Body of pancreas (tissue), 4 donors: ENCODE data around the gene SHH. TPM values are rescaled to one million over a fixed set of nuclear protein-coding genes. Genes with fewer than 3 reads are reported as not detected.

Experiments used
- ATAC-seq: fragments of 150-250 bp; one replicate; pipeline ENCODE4 v1.9.1; 2016
- DNase-seq, 4 donors: peaks; one replicate each; pipeline ENCODE4 v3.0.0-alpha.2; 2019
- H3K27ac ChIP-seq, 4 donors: fragments of 200-600 bp; sonication (generic); 1 replicate in 3 of 4; 2 replicates in 1 of 4; pipeline versions ENCODE4 v1.5.1 to v1.6.1; 2016 to 2019; ENCODE audit warnings: mild to moderate bottlenecking in 1 of 4, mixed read lengths in 1 of 4, moderate library complexity in 1 of 4
- H3K27me3 ChIP-seq, 2 donors: fragments of 200-600 bp; sonication (generic); one replicate each; pipeline ENCODE4 v1.6.0; 2016; ENCODE audit warnings: mild to moderate bottlenecking in 1 of 2
- H3K36me3 ChIP-seq, 2 donors: fragments of 200-600 bp; sonication (generic); replicated peaks in 1 of 2; 2 replicates each; pipeline ENCODE4 v1.5.1; 2016; ENCODE audit warnings: low read depth in 2 of 2; ENCODE audit not compliant: insufficient read depth in 1 of 2
- H3K4me1 ChIP-seq: fragments of 200-600 bp; sonication (generic); one replicate; pipeline ENCODE4 v1.6.0; 2016
- H3K4me3 ChIP-seq, 2 donors: fragments of 200-600 bp; sonication (generic); 1 replicate in 1 of 2; 2 replicates in 1 of 2; pipeline ENCODE4 v1.5.1; 2016 to 2019
- H3K9me3 ChIP-seq, 3 donors: fragments of 200-600 bp; sonication (generic); 1 replicate in 2 of 3; 2 replicates in 1 of 3; pipeline ENCODE4 v1.5.1; 2016
- POLR2A ChIP-seq, 3 donors: fragments of 450-650 bp; IDR thresholded peaks; one replicate each; pipeline ENCODE4 v1.6.1; 2016; ENCODE audit warnings: antibody characterized with exemption in 3 of 3, mild to moderate bottlenecking in 2 of 3
- WGBS, 2 donors: methylation state at CpG; one replicate each; pipeline ENCODE4 v1.1.5; 2017; 5-methylcytosine and 5-hydroxymethylcytosine counted together
- intact Hi-C: fragments of 100-400 bp; cut with DNase I; formaldehyde crosslinking; loops from one replicate; pipeline ENCODE4 v1.15.1; 2023
- total RNA-seq, 2 donors: library from RNA; depleted of rRNA; stranded (reverse); fragments of >200 nt; gene quantifications; one replicate each; pipeline ENCODE4 v1.1.0, GENCODE V29; 2016
- TF ChIP-seq, protein P1 (sequence below), 7 experiments: fragments of 450-650 bp in 4 of 7; fragments of 200-600 bp in 3 of 7; sonication (generic) in 3 of 7; IDR thresholded peaks; one replicate each; pipeline ENCODE4 v1.5.1; 2016 to 2019; ENCODE audit warnings: antibody characterized with exemption in 7 of 7

SHH gene
- total RNA-seq, 2 donors from 2014 or later, result 0.33 to 0.78 TPM

DNA sequence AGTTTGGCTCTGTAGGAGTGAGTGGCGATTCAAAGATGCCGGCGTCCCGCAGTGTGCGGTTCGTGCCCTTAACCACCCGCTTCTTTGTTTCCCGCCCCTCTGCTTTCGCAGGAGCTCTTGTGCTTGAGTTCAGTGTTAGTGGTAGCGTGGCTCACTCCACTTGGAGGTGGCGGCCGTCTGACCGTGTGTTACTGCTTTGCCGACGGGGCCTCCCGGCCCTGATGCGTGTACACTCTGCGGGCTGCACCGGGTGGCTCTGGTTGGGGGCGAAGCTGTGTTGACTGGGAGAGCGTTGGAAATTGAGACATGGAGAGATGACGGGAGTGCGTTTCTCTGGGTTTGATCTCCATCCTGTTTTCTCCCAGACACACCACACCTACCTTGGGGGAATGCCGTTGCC is 31.4 kb downstream of the SHH start:
- WGBS, 2 donors, result 95 to 97% methylated on average over 24 of the region's 24 CpGs
- DNase-seq, result no peak
- H3K4me3 ChIP-seq, result no peak overlapping the region
- intact Hi-C loops, result no loop called here
- TF ChIP-seq, protein P1, sequence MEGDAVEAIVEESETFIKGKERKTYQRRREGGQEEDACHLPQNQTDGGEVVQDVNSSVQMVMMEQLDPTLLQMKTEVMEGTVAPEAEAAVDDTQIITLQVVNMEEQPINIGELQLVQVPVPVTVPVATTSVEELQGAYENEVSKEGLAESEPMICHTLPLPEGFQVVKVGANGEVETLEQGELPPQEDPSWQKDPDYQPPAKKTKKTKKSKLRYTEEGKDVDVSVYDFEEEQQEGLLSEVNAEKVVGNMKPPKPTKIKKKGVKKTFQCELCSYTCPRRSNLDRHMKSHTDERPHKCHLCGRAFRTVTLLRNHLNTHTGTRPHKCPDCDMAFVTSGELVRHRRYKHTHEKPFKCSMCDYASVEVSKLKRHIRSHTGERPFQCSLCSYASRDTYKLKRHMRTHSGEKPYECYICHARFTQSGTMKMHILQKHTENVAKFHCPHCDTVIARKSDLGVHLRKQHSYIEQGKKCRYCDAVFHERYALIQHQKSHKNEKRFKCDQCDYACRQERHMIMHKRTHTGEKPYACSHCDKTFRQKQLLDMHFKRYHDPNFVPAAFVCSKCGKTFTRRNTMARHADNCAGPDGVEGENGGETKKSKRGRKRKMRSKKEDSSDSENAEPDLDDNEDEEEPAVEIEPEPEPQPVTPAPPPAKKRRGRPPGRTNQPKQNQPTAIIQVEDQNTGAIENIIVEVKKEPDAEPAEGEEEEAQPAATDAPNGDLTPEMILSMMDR (IDR thresholded peaks at IDR 0.05), result no peak
- TF ChIP-seq POLR2A (IDR thresholded peaks at IDR 0.05), result no peak
- H3K27ac ChIP-seq, result no peak overlapping the region
- peaks cover 0 to 13% of the 10 kb centered on the region in 2 donors for H3K36me3 ChIP-seq
- no peak for ATAC-seq
- no peaks in the 10 kb centered on the region for H3K9me3 ChIP-seq
- H3K27me3 ChIP-seq, result no peaks in the 10 kb centered on the region
- no peaks in the 10 kb centered on the region for H3K4me1 ChIP-seq

DNA sequence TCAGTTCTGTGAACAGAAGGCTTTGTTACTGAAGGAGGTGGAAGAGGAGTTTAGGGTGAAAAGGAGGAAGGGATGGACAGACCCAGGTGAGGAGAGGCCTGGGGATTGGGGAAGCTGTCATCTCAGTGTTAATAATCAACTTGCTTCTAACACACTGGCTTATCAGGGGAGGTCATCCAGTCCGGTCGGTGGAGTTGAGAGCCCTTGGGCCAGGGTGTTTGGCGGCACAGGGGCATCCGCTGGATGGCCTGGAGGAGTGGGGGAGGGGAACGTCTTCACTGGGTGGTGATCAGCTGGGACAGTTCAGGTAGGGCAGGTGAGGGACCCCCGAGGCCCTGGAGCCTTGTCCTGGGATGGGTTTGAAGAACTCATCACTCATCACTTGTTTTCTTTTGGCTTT is 33.9 kb downstream of the SHH start:
- TF ChIP-seq, protein P1 (IDR thresholded peaks at IDR 0.05), result no peak
- TF ChIP-seq POLR2A (IDR thresholded peaks at IDR 0.05), result no peak
- ATAC-seq (no peak), DNase-seq (no peak)
- Histone ChIP-seq H3K27me3 (no peaks in the 10 kb centered on the region), H3K9me3 (no peaks in the 10 kb centered on the region), H3K4me3 (no peak overlapping the region), H3K36me3 (peaks cover 0 to 24% of the 10 kb centered on the region in 2 donors), H3K27ac (no peak overlapping the region), H3K4me1 (no peaks in the 10 kb centered on the region)
- intact Hi-C loops, result no loop called here
- 56 to 68% methylated on average over 6 of the region's 6 CpGs for WGBS, 2 donors

DNA sequence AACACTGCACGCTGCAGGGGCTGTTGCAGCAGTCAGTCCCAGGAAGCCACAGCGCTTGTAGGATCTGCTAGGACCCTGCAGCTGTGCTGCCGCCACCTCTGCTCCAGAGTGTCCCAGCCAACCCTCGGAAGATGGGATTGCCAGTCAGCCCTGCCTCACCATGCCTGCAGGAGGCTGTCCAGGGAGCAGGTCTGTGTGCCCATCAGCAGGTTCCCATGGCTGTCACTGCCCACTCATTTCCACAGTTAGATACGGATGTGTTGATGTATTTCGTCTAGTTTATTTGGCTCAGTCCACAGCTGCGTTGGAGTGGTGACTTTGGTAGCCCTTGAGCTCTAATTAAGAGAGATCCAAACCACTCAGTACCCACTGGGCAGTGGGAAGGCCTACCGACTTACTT is 35.7 kb downstream of the SHH start:
- H3K4me1 ChIP-seq, result no peaks in the 10 kb centered on the region
- no peak overlapping the region for H3K4me3 ChIP-seq
- H3K36me3 ChIP-seq, result peaks cover 0 to 24% of the 10 kb centered on the region in 2 donors
- 86 to 87% methylated on average over 6 to 8 of the region's 8 CpGs for WGBS, 2 donors
- ATAC-seq, result no peak
- no peaks in the 10 kb centered on the region for H3K27me3 ChIP-seq
- no peak overlapping the region for H3K27ac ChIP-seq
- DNase-seq, result no peak
- TF ChIP-seq, protein P1 (IDR thresholded peaks at IDR 0.05), result no peak
- TF ChIP-seq POLR2A (IDR thresholded peaks at IDR 0.05), result no peak
- no peaks in the 10 kb centered on the region for H3K9me3 ChIP-seq
- intact Hi-C loops, result no loop called here

DNA sequence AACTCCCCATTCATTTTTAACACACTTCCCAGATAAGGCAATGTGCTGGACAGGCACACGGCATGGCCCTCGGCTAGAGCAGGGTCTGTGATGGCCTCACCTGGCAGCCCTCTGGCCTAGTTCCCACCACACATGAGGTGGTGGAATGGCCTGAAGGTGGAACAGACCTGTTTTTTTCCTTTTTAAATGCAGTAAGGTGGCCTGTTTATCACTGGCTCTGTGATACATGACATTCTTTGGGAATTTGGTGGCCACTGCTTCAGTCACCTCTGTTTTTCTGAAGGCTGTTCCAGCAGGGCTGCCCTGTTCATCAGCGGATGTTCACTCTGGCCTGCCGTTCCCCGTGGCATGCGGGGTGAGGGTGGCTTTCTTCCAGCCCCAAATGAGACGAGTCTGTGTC is 36.6 kb downstream of the SHH start:
- 85 to 90% methylated on average over 7 of the region's 7 CpGs for WGBS, 2 donors
- no peak overlapping the region for H3K4me3 ChIP-seq
- no peak overlapping the region for H3K27ac ChIP-seq
- TF ChIP-seq, protein P1 (IDR thresholded peaks at IDR 0.05), result no peak
- H3K4me1 ChIP-seq, result no peaks in the 10 kb centered on the region
- intact Hi-C loops, result no loop called here
- H3K27me3 ChIP-seq, result no peaks in the 10 kb centered on the region
- no peak for ATAC-seq
- peaks cover 0 to 26% of the 10 kb centered on the region in 2 donors for H3K36me3 ChIP-seq
- DNase-seq, result no peak
- no peaks in the 10 kb centered on the region for H3K9me3 ChIP-seq

DNA sequence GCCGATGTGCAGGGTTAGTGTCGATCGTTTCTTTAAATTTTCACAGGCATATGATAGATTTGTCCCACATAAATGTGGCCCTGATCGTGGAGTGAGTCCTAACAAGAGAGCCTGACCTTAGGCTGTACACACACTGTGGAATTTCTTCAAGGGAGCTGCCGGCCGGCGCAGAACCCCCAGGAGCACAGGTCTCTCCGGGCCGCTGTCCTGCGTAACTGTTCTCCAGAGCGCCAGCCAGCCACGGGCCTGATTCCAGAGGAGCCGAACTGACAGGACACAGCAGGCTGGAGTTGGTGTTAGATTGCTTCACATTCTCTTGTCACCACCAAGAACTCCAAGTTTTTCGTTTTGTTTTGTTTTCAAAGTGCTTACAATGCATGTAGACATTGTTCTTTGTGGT is 37.3 kb downstream of the SHH start:
- H3K9me3 ChIP-seq, result no peaks in the 10 kb centered on the region
- intact Hi-C loops, result no loop called here
- H3K27me3 ChIP-seq, result no peaks in the 10 kb centered on the region
- no peak overlapping the region for H3K4me3 ChIP-seq
- H3K4me1 ChIP-seq, result no peaks in the 10 kb centered on the region
- H3K36me3 ChIP-seq, result peaks cover 0 to 26% of the 10 kb centered on the region in 2 donors
- DNase-seq (no peak), ATAC-seq (no peak)
- TF ChIP-seq POLR2A (IDR thresholded peaks at IDR 0.05), result no peak
- 87 to 90% methylated on average over 14 of the region's 14 CpGs for WGBS, 2 donors
- no peak overlapping the region for H3K27ac ChIP-seq
